ENCODE measurements around the gene TDRD3. TPM values are rescaled to one million over a fixed set of nuclear protein-coding genes. Genes with fewer than 3 reads are reported as not detected.

The TDRD3 gene
- 10 to 100 TPM; 31.0 to 44.3 TPM for total RNA-seq
- polyA plus RNA-seq = 10 to 100 TPM in 1 of 2 donors, 1 to 10 TPM in 1; 9.3 to 15.8 TPM
- long read RNA-seq, donor 1, partial matches to known transcripts = 8 of 25 reads
- long read RNA-seq, donor 1, other reads (novel, unspliced or antisense) = 17 of 25 reads
- long read RNA-seq, donor 2, partial matches to known transcripts = 1 of 7 reads
- long read RNA-seq, donor 2, other reads (novel, unspliced or antisense) = 6 of 7 reads

- peak within 1 kb of the TSS; percentile 97 to 99 for H3K4me3 ChIP-seq (ENCODE audit: low read length in 2 of 2)
- peak within 1 kb of the TSS; percentile 92 to 99 for H3K27ac ChIP-seq (ENCODE audit: low read depth in 1 of 2, low read length in 2 of 2)
- H3K36me3 ChIP-seq (ENCODE audit: control insufficient read depth in 1 of 2, insufficient read depth in 2 of 2, low read length in 1 of 2) = no peaks in the 10 kb centered on the region
- no peaks in the 10 kb centered on the region for H3K27me3 ChIP-seq (ENCODE audit: control insufficient read depth in 1 of 2, insufficient read depth in 2 of 2, low read length in 1 of 2)
- DNase-seq (peak; percentile 91 to 94), ATAC-seq (ENCODE audit: low FRiP score) (peak; percentile 94)
- H3K4me1 ChIP-seq (ENCODE audit: control insufficient read depth in 1 of 2, insufficient read depth in 2 of 2, low read length in 2 of 2) = peaks cover 0 to 5% of the 10 kb centered on the region in 2 donors
- intact Hi-C loops (cut with DNase I) = loop anchor here (1.0 to 5.0 kb wide), 3 partner anchors 35 to 235 kb away; partner anchors contain the start of gene DIAPH3 (in 1 of the 2)
- H3K9me3 ChIP-seq (ENCODE audit: control insufficient read depth, low read length) = no peaks in the 10 kb centered on the region
- 1% methylated on average over 46 to 84 of the region's 84 CpGs for WGBS, 2 donors
Observed at GRCh38 chr13:60396783-60397703, at the start of gene TDRD3. TDRD3 (plus strand) TSS chr13:60397220; CDS start chr13:60397365, 145 bp downstream.

- intact Hi-C loops (cut with DNase I) = no loop called here
- no peaks in the 10 kb centered on the region for H3K9me3 ChIP-seq (ENCODE audit: control insufficient read depth, low read length)
- WGBS, 2 donors = 67% methylated on average over 2 of the region's 2 CpGs
- H3K27me3 ChIP-seq (ENCODE audit: control insufficient read depth in 1 of 2, insufficient read depth in 2 of 2, low read length in 1 of 2) = no peaks in the 10 kb centered on the region
- H3K36me3 ChIP-seq (ENCODE audit: control insufficient read depth in 1 of 2, insufficient read depth in 2 of 2, low read length in 1 of 2) = no peaks in the 10 kb centered on the region
- ATAC-seq (ENCODE audit: low FRiP score) (no peak), DNase-seq (no peak)
- H3K4me1 ChIP-seq (ENCODE audit: control insufficient read depth in 1 of 2, insufficient read depth in 2 of 2, low read length in 2 of 2) = no peaks in the 10 kb centered on the region
- no peak overlapping the region for H3K4me3 ChIP-seq (ENCODE audit: low read length in 2 of 2)
- H3K27ac ChIP-seq (ENCODE audit: low read depth in 1 of 2, low read length in 2 of 2) = no peak overlapping the region
Observed at GRCh38 chr13:60347690-60348089, 49.3 kb upstream of the TDRD3 start.

GRCh38 chr13:60348097-60348496 is 48.9 kb upstream of the TDRD3 start:
- ATAC-seq (ENCODE audit: low FRiP score) = no peak
- H3K36me3 ChIP-seq (ENCODE audit: control insufficient read depth in 1 of 2, insufficient read depth in 2 of 2, low read length in 1 of 2) = no peaks in the 10 kb centered on the region
- DNase-seq = no peak
- H3K27me3 ChIP-seq (ENCODE audit: control insufficient read depth in 1 of 2, insufficient read depth in 2 of 2, low read length in 1 of 2) = no peaks in the 10 kb centered on the region
- no peaks in the 10 kb centered on the region for H3K9me3 ChIP-seq (ENCODE audit: control insufficient read depth, low read length)
- H3K4me1 ChIP-seq (ENCODE audit: control insufficient read depth in 1 of 2, insufficient read depth in 2 of 2, low read length in 2 of 2) = no peaks in the 10 kb centered on the region
- no peak overlapping the region for H3K4me3 ChIP-seq (ENCODE audit: low read length in 2 of 2)
- H3K27ac ChIP-seq (ENCODE audit: low read depth in 1 of 2, low read length in 2 of 2) = no peak overlapping the region
- intact Hi-C loops (cut with DNase I) = no loop called here
- WGBS, 2 donors = 74 to 75% methylated on average over 3 of the region's 3 CpGs

GRCh38 chr13:60351326-60351725 is 45.7 kb upstream of the TDRD3 start:
- ATAC-seq (ENCODE audit: low FRiP score) (no peak), DNase-seq (no peak)
- Histone ChIP-seq H3K27ac (ENCODE audit: low read depth in 1 of 2, low read length in 2 of 2) (no peak overlapping the region), H3K36me3 (ENCODE audit: control insufficient read depth in 1 of 2, insufficient read depth in 2 of 2, low read length in 1 of 2) (no peaks in the 10 kb centered on the region), H3K4me3 (ENCODE audit: low read length in 2 of 2) (no peak overlapping the region), H3K4me1 (ENCODE audit: control insufficient read depth in 1 of 2, insufficient read depth in 2 of 2, low read length in 2 of 2) (no peaks in the 10 kb centered on the region), H3K9me3 (ENCODE audit: control insufficient read depth, low read length) (no peaks in the 10 kb centered on the region), H3K27me3 (ENCODE audit: control insufficient read depth in 1 of 2, insufficient read depth in 2 of 2, low read length in 1 of 2) (no peaks in the 10 kb centered on the region)
- intact Hi-C loops (cut with DNase I) = no loop called here
- WGBS, 2 donors = 39 to 40% methylated on average over 2 of the region's 2 CpGs

GRCh38 chr13:60351855-60352615 is 45.0 kb upstream of the TDRD3 start:
- Histone ChIP-seq H3K4me3 (ENCODE audit: low read length in 2 of 2) (no peak overlapping the region), H3K27me3 (ENCODE audit: control insufficient read depth in 1 of 2, insufficient read depth in 2 of 2, low read length in 1 of 2) (no peaks in the 10 kb centered on the region), H3K4me1 (ENCODE audit: control insufficient read depth in 1 of 2, insufficient read depth in 2 of 2, low read length in 2 of 2) (no peaks in the 10 kb centered on the region), H3K27ac (ENCODE audit: low read depth in 1 of 2, low read length in 2 of 2) (no peak overlapping the region), H3K9me3 (ENCODE audit: control insufficient read depth, low read length) (no peaks in the 10 kb centered on the region), H3K36me3 (ENCODE audit: control insufficient read depth in 1 of 2, insufficient read depth in 2 of 2, low read length in 1 of 2) (no peaks in the 10 kb centered on the region)
- DNase-seq (no peak), ATAC-seq (ENCODE audit: low FRiP score) (no peak)
- WGBS, 2 donors = 85% methylated on average over 4 of the region's 4 CpGs
- intact Hi-C loops (cut with DNase I) = no loop called here

- H3K27me3 ChIP-seq (ENCODE audit: control insufficient read depth in 1 of 2, insufficient read depth in 2 of 2, low read length in 1 of 2) = no peaks in the 10 kb centered on the region
- no peak overlapping the region for H3K27ac ChIP-seq (ENCODE audit: low read depth in 1 of 2, low read length in 2 of 2)
- no peak for DNase-seq
- H3K4me1 ChIP-seq (ENCODE audit: control insufficient read depth in 1 of 2, insufficient read depth in 2 of 2, low read length in 2 of 2) = no peaks in the 10 kb centered on the region
- H3K9me3 ChIP-seq (ENCODE audit: control insufficient read depth, low read length) = no peaks in the 10 kb centered on the region
- H3K36me3 ChIP-seq (ENCODE audit: control insufficient read depth in 1 of 2, insufficient read depth in 2 of 2, low read length in 1 of 2) = no peaks in the 10 kb centered on the region
- ATAC-seq (ENCODE audit: low FRiP score) = no peak
- intact Hi-C loops (cut with DNase I) = no loop called here
- H3K4me3 ChIP-seq (ENCODE audit: low read length in 2 of 2) = no peak overlapping the region
Observed at GRCh38 chr13:60352644-60353043, 44.4 kb upstream of the TDRD3 start.

- intact Hi-C loops (cut with DNase I) = no loop called here
- Histone ChIP-seq H3K36me3 (ENCODE audit: control insufficient read depth in 1 of 2, insufficient read depth in 2 of 2, low read length in 1 of 2) (no peaks in the 10 kb centered on the region), H3K4me1 (ENCODE audit: control insufficient read depth in 1 of 2, insufficient read depth in 2 of 2, low read length in 2 of 2) (no peaks in the 10 kb centered on the region), H3K27me3 (ENCODE audit: control insufficient read depth in 1 of 2, insufficient read depth in 2 of 2, low read length in 1 of 2) (no peaks in the 10 kb centered on the region), H3K9me3 (ENCODE audit: control insufficient read depth, low read length) (no peaks in the 10 kb centered on the region), H3K4me3 (ENCODE audit: low read length in 2 of 2) (no peak overlapping the region), H3K27ac (ENCODE audit: low read depth in 1 of 2, low read length in 2 of 2) (no peak overlapping the region)
- no peak for DNase-seq
- no peak for ATAC-seq (ENCODE audit: low FRiP score)
Observed at GRCh38 chr13:60355056-60355455, 42.0 kb upstream of the TDRD3 start.

GRCh38 chr13:60356970-60357369 is 40.0 kb upstream of the TDRD3 start:
- no peak for DNase-seq
- no peaks in the 10 kb centered on the region for H3K4me1 ChIP-seq (ENCODE audit: control insufficient read depth in 1 of 2, insufficient read depth in 2 of 2, low read length in 2 of 2)

More at GRCh38 chr13:60356970-60357369, 40.0 kb upstream of the TDRD3 start:
- no peak overlapping the region for H3K4me3 ChIP-seq (ENCODE audit: low read length in 2 of 2)
- no peak for ATAC-seq (ENCODE audit: low FRiP score)
- H3K27ac ChIP-seq (ENCODE audit: low read depth in 1 of 2, low read length in 2 of 2) = no peak overlapping the region
- no peaks in the 10 kb centered on the region for H3K9me3 ChIP-seq (ENCODE audit: control insufficient read depth, low read length)
- intact Hi-C loops (cut with DNase I) = no loop called here
- H3K27me3 ChIP-seq (ENCODE audit: control insufficient read depth in 1 of 2, insufficient read depth in 2 of 2, low read length in 1 of 2) = no peaks in the 10 kb centered on the region
- no peaks in the 10 kb centered on the region for H3K36me3 ChIP-seq (ENCODE audit: control insufficient read depth in 1 of 2, insufficient read depth in 2 of 2, low read length in 1 of 2)

All from aorta (tissue), 5 donors.